ENCODE data around the gene TIMM10. TPM values are rescaled to one million over a fixed set of nuclear protein-coding genes. Genes with fewer than 3 reads are reported as not detected.

The TIMM10 gene
- total and polyA plus RNA-seq, 11 donors, result 36.6 to 135 (median 46.4) TPM

GRCh38 chr11:57547854-57548377 lies 17.4 kb upstream of the TIMM10 start:
- WGBS, 4 donors, result 40 to 44% (median 43%) methylated on average over 6 of the region's 6 CpGs
- no peaks in the 10 kb centered on the region for H3K27me3 ChIP-seq
- intact Hi-C loops (cut with DNase I), result loop anchor here in 1 of 10 donors (10.0 kb wide), 1 partner anchor 267 kb away; no protein-coding TSS in a partner anchor
- DNase-seq (no peak), ATAC-seq (peak in 1 of 4 donors; percentile 36)
- no peak overlapping the region for H3K4me3 ChIP-seq
- peaks cover 0 to 74% (median 38%) of the 10 kb centered on the region in 9 donors for H3K36me3 ChIP-seq
- peaks cover 0 to 11% (median 0%) of the 10 kb centered on the region in 12 donors for H3K4me1 ChIP-seq
- no peak for TF ChIP-seq CTCF (IDR thresholded peaks at IDR 0.05)
- no peak for TF ChIP-seq POLR2A (IDR thresholded peaks at IDR 0.05)
- H3K27ac ChIP-seq, result no peak overlapping the region
- H3K9me3 ChIP-seq, result no peaks in the 10 kb centered on the region

- Histone ChIP-seq H3K9me3 (no peaks in the 10 kb centered on the region), H3K4me1 (peaks cover 0 to 11% (median 0%) of the 10 kb centered on the region in 12 donors), H3K36me3 (peaks cover 0 to 64% (median 29%) of the 10 kb centered on the region in 9 donors), H3K4me3 (no peak overlapping the region), H3K27ac (no peak overlapping the region), H3K27me3 (no peaks in the 10 kb centered on the region)
- WGBS, 4 donors, result 61 to 64% (median 63%) methylated on average over 5 of the region's 5 CpGs
- intact Hi-C loops (cut with DNase I), result loop anchor here in 1 of 10 donors (10.0 kb wide), 1 partner anchor 268 kb away; no protein-coding TSS in a partner anchor
- TF ChIP-seq POLR2A (IDR thresholded peaks at IDR 0.05), result no peak
- TF ChIP-seq CTCF (IDR thresholded peaks at IDR 0.05), result no peak
- ATAC-seq (no peak), DNase-seq (no peak)
Observed at GRCh38 chr11:57546869-57547475, 16.4 kb upstream of the TIMM10 start.

- intact Hi-C loops (cut with DNase I), result loop anchor here in 1 of 10 donors (10.0 kb wide), 1 partner anchor 268 kb away; no protein-coding TSS in a partner anchor
- no peak for ATAC-seq
Observed at GRCh38 chr11:57546451-57546850, 15.9 kb upstream of the TIMM10 start.

More at GRCh38 chr11:57546451-57546850, 15.9 kb upstream of the TIMM10 start:
- Histone ChIP-seq H3K27ac (no peak overlapping the region), H3K9me3 (no peaks in the 10 kb centered on the region), H3K27me3 (no peaks in the 10 kb centered on the region), H3K4me3 (no peak overlapping the region), H3K4me1 (peaks cover 0 to 11% (median 0%) of the 10 kb centered on the region in 12 donors), H3K36me3 (peaks cover 0 to 59% (median 23%) of the 10 kb centered on the region in 9 donors)
- WGBS, 4 donors, result 95 to 98% (median 97%) methylated on average over 7 of the region's 7 CpGs
- TF ChIP-seq CTCF (IDR thresholded peaks at IDR 0.05) (no peak), POLR2A (IDR thresholded peaks at IDR 0.05) (no peak)
- no peak for DNase-seq
